OCI-M1 (cell line): ENCODE results near the gene ADAT2.
"Not testable (repeated sequence)": the region's sequence is repeated elsewhere in the genome, so short reads cannot be mapped to it uniquely, and the experiment has no call there.

Experiments
- DNase-seq: peaks from one replicate; lab custom pipeline; 2025; lab: John Stamatoyannopoulos, UW

ADAT2 gene

DNA sequence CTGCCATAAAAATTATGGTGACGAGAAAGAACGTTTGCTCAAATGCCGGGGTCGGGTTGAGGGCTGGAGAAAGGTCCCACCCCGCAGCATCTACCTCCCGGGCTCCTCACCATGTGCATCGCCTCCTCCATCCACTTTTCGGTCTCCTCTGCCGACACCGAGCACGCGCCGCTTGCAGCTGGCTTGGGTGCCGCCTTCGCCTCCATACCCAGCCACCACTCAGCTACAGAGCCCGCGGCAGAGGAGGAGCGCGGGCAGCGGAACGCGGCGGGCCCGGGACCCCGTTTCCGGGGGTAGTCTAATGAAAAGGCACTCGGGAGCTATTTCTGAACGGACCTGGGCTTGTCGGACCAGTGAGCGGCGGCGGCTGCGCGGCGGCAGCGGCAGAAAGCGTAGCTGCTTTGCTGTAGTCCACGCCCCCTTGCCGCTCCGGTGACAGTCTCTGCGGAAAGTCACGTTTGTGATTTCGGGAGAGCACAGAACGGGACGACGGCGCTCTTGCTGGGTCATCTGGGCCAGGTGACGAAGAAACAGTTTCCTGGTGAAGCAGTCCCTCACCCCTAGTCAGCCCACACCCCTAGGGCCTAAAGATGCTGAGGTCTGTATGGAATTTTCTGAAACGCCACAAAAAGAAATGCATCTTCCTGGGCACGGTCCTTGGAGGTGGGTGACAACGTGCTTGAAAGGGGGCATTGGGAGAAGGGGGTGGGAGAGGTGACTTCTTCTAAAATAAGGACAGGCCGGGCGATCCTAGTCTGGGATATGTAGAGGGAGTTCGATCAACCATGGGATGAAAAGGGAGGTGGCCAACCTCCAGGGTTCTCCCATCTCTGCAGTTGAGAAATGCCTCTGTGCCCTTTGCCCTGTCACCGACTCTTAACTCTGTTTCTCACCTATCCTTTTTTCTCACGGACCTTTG, at the start of gene ADAT2, which contains the start of gene PEX3:
ADAT2 (minus strand) TSS at position 243 of the 919 bp plus-strand sequence; CDS start at position 206, 37 bp downstream.
PEX3 (plus strand) TSS at position 353 of the 919 bp plus-strand sequence; CDS start at position 591, 238 bp downstream.
- DNase-seq, result peak; percentile 97

DNA sequence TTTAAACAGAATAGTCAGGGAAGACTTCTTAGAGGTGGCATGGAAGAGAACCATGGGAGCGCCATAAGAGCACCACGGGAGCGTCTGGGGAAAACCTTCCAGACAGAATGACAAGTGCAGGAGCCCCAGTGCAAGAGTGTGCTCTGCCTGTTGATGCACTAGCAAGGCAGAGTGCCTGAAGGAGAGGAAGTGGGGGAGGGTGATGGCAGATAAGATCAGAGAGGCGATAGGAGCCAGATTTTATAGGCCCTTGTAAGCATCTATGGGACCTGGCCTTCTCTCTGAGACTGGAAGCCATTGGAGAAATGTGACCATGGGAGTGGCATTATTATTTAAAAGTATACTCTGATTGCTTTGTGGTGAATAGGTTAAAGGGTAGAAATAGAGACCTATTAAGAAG, 47.9 kb upstream of the ADAT2 start:
- no peak for DNase-seq

DNA sequence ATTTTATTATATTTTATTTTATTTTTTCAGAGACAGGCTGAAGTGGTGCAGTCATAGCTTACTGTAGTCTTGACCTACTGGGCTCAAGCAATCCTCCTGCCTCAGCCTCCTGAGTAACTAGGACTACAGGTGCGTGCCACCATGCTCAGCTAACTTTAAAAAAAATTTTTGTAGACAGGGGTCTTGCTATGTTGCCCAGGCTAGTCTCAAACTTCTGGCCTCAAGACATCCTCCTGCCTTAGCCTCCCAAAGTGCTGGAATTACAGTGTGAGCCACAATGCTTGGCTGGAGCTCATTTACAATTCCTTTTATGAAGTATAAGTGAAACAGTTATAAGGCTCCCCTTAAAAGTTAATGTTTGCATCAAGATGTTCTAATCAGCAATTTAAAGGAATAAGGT, 46.5 kb upstream of the ADAT2 start:
- no peak for DNase-seq

DNA sequence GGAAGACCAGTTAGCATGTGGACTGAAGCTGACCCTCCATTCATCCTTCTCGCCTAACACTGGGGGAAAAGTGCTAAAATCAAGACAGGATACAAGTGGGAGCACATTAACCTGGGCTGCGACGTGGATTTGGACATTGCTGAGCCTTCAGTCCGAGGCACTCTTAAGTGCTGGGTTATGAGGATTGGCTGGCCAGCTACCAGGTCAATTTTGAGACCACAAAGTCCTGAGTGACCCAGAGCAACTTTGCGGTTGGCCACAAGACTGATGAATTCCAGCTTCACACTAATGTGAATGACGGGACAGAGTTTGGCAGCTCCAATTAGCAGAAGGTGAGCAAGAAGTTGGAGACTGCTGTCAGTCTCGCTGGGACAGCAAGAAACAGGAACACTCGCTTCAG, 40.3 kb upstream of the ADAT2 start:
- no peak for DNase-seq

DNA sequence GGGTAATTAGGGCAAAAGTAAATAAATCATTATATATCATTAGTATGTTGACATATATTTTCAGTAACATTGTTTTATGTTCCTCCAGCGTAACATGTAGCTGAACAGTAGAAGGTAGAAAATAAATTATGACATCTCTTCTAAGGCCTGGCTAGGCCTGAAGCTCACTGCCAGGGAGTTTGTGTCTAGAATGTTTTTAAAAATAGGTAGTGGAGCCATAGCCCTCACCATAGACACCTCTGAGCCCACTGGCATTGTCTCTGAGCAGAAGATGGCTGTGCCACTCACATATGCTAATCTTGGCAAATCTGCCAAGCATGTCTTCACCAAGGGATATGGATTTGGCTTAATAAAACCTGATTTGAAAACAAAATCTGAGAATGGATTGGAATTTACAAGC, 39.7 kb upstream of the ADAT2 start:
- DNase-seq, result no peak

DNA sequence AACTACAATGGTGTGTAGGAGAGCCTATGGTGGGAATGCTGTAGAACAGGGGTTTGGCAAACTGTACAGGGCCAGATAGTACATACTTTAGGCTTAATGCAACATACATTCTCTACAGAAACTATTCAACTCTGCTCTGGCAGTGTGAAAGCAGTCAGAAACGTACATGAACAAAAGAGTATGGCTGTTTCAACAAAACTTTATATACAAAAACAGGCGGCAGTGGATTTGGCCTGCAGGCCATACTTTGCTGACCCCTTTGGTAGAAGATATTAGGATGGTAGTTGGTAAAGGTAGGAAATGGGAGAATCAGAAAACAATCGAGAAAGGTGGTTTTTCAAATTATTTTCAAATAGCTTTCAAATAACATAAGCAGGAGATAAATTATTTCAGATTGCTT, 36.3 kb upstream of the ADAT2 start:
- no peak for DNase-seq

DNA sequence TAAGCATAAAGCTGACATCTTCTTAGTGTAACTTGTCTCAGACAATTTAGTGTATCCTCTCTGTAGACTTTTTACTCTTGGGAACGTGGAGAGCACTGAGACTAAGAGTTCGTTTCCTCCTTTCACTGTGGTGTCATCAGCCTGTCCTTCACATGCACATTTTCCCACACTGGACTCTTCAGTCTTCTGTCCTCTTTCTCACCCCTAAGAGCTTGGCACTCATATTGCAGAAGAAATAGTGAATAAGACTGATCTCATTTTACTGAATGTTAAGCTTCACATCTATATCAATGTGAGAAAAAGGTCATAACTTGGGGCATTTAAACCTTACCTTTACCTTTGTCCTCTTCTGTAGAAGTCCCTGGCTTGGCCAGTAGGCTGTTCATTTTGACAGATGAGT, 35.5 kb upstream of the ADAT2 start:
- DNase-seq, result no peak

DNA sequence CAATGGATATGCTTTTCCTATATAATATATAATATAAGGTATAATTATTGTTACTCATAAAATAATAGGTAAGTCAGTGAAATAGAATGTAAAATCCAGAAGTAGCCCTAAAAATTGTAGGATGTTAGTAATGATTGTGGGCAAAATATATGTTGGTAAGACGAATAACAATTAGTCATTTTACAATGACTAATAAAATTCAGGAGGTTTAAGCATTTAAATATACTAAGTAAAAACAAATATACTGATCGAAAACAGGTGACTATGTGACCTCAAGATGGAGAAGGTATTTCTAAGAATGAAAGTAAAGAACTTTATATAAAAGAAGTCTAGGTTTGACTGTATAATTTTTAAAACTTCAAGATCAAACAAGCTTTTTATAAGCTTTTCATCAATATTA, 32.1 kb upstream of the ADAT2 start:
- DNase-seq, result no peak

DNA sequence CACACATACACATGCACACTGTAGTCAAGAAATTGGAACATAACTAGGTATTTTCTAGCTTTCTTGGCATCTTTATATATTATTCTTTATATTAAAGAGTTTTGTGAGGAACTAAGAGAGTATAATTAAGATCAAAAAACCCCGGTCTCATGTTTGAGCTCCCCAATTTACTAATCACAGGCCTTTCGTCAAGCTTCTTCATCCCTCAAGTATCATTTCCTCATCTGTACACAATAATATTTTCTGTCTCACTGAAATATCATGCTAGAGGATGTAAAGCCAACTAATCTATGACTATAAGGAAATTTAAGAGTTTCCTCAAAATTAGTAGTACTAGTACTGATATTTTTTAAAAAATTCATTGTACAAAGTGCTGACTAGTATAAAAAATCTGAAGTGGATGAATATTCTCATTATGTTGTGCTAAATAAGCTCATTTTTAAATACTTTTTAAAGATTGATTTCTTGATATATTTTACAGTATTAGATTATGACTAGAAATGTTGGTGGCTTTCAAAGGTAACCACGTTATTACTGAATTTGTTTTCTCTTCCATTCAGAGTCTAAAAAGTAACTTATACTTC, 28.1 kb upstream of the ADAT2 start:
- DNase-seq, result no peak

DNA sequence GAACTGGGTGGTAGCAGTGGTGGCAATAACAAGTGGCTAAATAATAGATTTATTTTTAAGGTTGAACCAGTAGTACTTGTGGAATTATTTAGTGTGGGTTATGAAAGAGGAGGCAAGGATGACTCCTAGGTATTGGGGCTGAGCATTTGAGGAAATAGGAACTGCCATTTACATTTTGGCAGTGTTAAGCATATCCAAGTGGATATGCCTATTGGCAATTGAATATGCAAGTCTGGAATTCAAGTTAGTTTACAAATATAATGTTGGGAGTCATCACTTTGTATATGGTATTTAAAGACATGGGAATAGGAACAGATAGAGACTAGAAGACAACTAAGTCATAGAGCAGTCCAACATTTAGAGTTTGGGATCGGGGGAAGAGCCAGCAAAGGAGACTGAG, 26.1 kb upstream of the ADAT2 start:
- DNase-seq, result no peak

DNA sequence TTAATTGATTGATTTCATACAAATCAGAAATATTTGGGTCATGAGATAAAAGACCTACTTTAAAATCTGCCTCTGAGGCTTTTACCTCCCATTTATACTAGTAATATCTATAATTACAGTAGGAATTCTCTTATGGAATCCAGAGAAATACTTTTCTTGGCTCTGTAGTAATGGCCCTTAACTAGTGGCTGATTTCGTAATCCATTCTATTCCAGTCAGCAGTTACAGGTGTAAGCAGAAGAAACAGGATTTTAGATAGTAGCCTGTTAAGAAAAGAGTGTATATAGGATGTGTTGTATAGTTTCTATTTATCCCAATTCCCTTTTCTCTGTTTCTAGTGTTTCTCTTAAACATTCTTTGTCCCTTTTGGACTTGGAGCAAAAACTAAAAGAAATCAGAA, 21.3 kb upstream of the ADAT2 start:
- DNase-seq, result no peak

DNA sequence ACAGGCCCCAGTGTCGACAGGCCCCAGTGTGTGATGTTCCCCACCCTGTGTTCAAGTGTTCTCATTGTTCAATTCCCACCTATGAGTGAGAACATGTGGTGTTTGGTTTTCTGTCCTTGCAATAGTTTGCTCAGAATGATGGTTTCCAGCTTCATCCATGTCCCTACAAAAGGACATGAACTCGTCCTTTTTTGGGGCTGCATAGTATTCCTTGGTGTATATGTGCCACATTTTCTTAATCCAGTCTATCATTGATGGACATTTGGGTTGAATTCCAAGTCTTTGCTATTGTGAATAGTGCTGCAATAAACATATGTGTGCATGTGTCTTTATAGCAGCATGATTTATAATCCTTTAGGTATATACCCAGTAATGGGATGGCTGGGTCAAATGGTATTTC, 18.3 kb upstream of the ADAT2 start:
- DNase-seq, result not testable (repeated sequence)

DNA sequence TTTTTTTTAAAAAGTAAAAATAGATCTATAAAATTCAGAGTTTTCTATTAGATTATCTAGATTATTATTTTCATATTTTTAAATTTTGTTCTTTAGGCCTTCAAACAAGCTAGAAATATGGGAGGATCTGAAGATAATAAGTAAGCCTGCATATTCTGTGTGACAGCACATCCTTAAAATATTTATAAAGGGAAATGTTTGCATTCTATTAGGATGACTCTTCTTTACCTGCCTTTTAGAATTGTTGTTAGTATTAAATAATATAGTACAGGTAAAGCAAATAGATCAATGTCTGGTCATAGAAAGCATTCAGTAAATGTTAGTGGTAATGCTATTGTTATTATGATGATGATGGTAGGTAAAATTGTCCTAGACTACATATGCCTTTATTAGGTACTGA, 17.5 kb upstream of the ADAT2 start:
- DNase-seq, result no peak

DNA sequence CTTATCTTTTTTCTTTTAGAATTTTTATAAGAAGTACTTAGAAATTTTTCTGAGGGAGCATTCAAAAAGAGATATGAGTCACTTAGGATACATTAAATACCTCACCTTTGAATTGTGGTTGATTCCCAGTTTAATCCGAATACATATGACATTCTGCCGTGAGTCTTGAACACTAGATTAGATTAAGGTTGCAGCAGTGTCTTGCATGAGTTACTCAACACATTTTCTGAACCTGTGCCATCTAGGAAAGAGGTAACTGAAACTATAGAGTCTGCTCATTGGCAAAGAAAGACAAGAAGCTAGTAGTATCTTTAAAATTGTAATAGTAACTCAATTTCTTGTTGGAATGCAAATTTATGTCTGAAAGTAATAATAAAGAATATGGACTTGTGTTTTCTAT, 15.1 kb upstream of the ADAT2 start:
- peak; percentile 30 for DNase-seq

DNA sequence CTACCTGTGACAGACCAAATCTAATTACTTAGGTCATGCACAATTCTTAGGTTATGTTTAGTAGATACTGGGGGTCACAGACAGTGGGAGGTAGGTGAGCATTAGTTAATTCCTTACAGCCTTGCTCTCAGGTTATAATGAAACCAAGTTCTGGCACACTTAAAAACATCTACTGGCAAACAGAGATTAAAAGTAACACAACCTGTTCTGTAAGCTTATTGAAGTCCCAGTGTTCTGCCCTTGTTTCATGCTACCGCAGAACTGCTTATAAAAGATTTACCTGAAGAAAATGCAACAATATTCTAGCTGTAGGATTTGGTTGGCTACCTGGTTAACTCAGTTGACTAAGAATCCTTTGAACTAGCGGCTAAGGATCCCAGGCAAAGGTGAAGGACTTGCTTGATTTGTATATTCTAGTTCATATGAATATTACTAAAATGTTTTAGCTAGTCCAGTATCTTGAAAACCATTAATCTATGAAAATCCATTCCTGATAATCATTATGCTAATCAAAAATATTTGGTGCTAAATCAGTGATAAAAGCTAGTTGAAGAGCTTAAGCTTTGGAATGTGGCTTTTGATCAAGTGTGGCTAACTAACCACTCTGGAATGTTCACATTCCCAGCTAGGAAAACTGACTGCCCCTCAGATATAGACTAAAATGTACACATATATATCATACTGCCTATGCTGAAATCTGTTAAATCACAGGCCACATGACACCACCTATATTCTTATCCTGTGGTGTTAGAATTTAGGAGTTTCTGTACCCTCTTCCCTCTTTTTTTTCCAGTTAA, 7.3 kb upstream of the ADAT2 start:
- no peak for DNase-seq

DNA sequence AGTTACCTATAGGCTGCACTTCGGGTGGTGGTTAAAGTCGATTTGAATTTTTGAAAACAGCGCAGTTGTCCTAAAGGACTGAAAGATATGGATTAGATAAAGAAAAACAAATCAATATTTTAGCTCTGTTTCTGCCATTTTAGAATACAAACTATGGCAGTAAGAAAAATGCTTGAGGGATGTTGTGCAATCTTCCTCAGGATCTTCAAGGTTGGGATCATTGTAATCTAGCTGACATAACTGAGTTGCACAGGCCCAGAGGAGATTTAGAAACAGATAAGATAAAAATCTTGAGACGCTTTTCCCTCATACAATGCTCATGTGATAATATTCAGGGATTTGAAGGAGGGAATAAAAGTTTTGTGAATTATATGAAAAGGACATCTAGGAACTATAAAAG, 1.0 kb upstream of the ADAT2 start:
- DNase-seq, result no peak

DNA sequence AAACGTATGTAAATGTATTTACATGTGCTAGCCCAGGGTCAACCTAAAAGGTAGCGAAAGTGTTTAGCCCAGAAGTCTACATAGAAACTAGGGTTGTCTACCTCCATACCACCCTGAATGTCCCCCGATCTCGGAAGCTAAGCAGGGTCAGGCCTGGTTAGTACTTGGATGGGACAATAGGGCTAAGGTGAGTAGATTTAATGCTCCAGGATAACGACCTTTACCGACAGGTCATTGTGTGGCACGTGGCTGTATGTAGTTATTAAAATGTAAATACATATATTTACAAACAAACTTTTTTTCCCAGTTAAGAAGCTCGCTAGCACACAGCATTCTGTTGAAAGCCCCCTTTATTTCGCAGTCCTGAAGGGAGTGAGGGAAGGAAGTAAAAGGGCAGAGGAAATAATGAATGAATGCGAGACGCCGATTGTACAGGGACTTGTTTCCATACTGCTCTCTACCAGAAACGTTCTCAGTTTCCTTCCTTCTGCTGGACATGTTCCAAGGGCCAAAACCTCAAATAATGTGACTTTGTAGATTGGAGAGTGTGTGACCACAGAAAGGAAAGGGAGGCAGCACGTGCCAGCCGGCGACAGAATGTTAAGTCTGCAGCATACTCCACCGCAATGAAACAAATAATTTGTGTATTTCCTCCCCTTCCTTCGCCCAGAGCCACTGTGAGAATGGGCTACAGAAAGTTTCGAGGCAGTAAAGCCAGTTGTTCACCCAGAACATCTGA, 612 bp downstream of the ADAT2 start:
- peak; percentile 94 for DNase-seq

DNA sequence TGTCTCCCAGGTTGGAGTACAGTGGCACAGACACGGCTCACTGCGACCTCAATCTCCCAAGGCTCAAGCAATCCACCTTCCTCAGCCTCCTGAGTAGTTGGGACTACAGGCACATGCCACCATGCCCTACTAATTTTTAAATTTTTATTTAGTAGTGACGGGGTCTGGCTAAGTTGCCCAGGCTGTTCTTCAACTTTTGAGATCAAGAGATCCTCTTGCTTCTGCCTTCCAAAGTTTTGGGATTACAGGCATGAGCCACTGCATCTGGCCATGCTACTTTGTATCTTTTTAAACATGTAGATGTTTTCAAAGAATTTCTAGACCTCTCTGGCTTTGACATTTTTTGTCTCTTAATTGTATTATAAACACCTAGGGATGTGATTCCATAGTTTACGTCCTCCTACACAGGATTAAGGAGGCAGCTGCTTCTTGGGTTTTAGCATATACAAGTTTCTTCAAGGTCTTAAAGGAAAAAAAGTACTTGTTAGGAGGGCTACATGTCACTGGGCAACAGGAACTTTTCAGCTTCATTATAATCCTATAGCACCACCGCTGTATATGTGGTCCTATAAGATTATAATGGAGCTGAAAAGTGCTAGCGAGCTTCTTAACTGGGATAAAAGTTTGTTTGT, 1.3 kb downstream of the ADAT2 start:
- no peak for DNase-seq

DNA sequence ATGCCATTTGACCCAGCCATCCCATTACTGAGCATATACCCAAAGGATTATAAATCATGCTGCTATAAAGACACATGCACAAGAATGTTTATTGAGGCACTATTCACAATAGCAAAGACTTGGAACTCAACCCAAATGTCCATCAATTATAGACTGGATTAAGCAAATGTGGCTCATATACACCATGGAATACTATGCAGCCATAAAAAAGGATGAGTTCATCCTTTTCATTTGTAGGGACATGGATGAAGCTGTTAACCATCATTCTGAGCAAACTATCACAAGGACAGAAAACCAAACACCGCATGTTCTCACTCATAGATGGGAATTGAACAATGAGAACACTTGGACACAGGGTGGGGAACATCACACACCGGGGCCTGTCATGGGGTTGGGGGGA, 2.6 kb downstream of the ADAT2 start:
- not testable (repeated sequence) for DNase-seq

DNA sequence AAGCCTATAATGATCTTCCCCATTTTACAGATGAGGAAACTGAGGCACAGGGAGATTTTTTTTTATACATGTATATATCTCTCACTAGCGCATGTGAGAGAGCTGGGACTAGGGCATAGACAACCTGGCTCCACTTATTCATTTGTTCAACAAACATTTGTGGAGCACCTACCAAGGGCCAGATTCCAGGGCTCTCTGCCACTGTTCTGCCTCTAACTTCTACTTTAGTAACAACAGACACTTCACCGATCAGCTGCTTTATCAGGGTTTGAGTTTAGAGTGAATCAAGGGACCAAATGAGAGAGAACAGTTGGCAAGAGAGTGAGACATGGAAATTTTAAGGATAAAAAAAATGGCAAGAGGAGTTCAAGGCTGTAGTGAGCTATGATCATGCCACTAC, 7.4 kb downstream of the ADAT2 start:
- no peak for DNase-seq
